Activated CD4-positive, CD25-positive, alpha-beta regulatory T cell (primary cell): Measurements from ENCODE around the gene TMEM214.

ENCODE experiments used
- DNase-seq, 4 experiments: peaks; one replicate each; lab custom pipeline; 2025; lab: John Stamatoyannopoulos, UW

TMEM214 gene

DNA sequence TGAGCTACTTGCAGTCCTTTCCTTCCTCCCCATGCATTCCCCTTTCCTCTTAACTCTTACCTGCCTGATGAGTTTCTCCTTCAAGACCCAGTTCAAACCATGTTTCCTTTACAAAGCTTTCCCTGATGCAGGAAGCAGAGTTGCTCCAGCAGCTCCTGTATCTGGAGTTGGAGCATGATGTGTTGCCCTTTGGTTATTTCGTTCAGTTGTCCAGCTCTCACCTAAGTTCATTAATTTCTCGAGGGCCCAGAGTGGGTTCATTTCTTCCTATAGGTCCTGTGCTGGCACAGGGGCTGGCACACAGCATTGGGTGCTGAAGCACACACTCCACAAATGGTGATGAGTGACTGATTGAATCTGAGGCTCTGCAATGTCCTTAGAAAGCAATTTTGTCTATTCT lies 23.0 kb upstream of the TMEM214 start:
- no peak for DNase-seq

DNA sequence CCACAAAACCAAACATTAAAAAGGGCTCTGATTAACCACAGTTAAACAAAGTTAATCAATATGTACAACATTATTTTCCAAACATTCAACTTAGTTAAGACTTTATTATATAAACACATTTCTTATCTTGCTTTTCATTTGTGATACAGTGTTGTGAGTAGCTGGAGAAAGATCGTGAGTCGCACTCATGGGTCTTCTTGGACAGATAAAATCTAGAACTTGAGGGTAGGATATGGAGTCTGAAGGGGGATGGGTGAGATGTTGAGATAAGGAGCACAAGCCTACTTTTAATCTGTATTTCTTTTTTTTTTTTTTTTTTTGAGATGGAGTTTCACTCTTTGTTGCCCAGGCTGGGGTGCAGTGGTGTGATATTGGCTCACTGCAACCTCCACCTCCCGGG lies 22.6 kb upstream of the TMEM214 start:
- no peak for DNase-seq

DNA sequence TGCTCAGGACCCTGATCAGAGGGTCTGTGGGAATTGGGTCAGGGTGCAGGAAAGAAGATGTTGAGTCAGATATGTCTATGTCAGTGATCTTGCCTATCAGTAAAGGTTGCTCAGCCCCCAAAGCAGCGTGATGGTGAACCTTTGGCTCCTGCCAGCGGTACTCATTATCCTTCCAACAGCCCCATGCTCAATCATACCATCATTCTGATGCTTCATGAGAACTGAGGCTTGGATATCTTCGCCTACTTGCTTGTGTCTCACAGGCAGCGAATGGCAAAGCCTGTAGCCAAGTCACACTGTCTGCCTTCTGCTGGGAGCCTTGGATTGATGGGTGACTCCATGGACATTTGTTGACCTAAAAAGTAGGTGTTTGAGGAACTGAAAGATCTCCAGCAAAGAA lies 19.0 kb upstream of the TMEM214 start:
- DNase-seq: no peak

DNA sequence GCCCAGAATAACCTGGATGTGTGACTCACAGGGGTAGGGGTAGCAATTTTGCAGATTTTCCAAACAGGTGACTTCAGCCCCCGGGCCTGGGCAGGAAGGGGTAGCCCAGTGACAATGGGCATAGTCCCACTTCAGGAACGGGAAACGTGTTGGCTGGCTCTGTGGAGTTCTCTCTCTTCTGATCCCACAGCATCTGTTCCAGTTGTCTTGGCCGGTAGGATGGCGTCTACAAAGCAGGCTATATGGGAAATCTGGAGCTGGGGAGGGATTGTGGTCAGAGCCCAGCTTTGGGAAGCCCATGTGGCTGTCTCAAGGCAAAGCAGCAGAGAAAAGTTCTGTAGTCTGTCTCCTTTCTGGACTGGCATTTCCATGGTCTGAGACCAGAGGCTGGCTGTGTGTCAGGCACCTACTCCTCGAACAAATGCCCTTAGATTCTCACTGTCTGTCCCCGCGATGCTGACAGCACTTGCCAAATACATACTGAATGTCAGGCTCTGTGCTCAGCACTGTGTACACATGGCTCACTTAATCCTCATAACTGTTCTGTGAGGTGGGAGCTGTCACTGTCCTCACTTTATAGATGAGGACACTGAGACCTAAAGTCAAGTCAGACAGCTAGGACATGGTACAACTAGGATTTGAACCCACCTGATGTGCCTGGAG lies 17.9 kb upstream of the TMEM214 start:
- DNase-seq: no peak

DNA sequence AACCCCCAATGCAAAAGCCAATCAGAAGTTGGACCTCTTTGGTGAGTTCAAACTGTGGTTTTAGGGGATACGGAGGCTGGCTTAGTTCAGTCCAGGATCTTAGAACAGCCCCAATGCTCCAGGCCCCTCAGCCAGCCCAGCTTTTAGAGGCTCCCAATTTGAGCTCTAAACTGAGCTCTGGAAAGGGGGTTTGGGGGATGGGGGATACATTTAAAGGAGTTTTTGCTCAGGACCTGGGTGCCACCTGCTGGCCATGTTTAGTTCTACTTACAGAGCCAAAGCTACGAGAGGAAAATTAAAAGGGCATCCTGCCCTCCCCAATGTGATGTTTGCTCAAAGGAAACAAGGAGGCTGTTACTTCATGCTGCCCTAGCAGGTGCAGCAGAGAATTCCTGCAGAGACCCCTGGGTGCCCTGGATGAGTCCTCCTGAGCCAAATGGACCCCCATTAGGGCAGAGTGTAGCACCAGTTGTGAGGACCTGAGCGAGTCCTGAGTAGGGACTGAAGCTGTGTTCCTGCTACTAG lies 15.9 kb upstream of the TMEM214 start:
- DNase-seq: peak in 2 of 4 experiments; percentile 8 to 15

DNA sequence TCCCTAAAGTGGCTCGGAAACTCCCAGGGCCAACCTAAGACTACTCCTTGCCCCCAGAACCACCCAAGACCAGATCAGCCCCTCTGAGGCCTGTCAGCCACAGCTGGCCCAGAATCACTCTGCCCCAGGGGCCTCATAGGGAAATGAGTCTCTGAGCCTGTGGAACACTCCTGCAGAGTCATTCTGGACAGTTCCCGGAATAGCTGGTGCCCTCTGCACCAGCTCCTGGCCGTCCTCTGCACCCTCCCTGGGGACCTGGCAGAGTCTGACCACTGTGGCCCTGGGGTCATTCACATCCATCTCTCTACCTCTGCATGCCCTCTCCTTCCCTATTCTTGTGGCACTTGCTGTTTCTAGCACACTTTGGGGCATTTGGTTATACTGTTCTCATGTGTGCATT lies 14.6 kb upstream of the TMEM214 start:
- DNase-seq: no peak

DNA sequence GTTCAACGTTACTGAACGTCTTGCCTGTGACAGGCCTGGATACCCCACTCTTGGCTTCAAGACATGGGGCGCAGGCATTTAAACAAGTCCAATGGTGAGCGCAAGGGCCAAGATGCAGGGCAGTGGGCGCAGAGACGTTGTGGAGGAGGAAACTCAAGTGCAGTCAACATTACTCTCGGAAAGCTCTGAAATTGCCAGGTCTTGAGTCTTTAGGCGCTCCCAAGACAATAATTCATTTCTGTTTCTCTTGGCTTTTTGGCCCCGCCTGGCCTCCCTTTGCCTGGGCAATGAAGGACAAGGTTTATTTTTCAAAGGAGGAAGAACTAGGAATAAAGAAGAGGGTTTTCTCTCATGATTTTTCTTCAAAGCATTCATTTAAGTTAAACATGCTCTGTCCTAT lies 13.3 kb upstream of the TMEM214 start:
- DNase-seq: no peak

DNA sequence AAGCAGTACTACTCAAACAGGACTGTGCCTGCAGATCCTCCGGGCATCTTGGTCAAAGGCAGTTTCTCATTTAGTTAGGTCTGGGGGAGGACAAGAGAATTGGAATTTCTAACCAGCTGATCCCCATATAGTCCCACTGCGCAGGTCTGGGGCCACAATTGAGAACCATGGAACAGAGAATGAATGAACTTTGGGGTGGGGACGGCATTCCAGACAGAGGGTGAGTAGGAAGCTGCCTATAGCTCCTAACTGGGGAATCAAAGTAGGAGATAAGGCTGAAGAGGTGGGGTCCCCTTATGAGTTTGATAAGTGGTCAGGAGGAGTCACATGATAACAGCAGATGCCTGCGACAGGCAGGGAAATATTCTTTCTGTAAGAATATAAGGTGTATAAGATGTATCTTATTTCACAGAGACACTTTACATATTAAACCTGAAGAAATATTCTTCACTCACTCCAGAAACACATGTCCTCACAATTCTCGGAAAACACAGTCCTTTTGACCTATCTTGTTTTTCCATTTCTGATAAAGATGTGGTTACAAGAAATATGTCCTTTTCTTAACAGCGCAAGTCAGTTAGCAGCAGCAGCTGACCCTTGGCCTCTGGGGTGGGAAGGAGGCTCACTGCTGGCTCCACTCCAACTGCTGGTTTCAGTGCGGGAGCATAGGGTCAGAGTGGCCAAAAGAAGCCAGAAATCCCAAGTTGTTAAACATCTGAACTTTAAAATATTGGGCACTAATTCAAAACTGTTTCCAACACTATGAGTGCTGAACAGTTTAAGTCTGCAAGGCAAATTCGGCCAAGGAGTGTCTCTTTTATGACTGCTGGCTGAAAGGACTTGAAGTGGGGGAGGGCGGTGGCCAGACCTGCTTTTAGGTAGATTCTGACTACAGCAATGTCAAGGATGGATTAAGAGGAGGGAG lies 12.6 kb upstream of the TMEM214 start:
- no peak for DNase-seq

DNA sequence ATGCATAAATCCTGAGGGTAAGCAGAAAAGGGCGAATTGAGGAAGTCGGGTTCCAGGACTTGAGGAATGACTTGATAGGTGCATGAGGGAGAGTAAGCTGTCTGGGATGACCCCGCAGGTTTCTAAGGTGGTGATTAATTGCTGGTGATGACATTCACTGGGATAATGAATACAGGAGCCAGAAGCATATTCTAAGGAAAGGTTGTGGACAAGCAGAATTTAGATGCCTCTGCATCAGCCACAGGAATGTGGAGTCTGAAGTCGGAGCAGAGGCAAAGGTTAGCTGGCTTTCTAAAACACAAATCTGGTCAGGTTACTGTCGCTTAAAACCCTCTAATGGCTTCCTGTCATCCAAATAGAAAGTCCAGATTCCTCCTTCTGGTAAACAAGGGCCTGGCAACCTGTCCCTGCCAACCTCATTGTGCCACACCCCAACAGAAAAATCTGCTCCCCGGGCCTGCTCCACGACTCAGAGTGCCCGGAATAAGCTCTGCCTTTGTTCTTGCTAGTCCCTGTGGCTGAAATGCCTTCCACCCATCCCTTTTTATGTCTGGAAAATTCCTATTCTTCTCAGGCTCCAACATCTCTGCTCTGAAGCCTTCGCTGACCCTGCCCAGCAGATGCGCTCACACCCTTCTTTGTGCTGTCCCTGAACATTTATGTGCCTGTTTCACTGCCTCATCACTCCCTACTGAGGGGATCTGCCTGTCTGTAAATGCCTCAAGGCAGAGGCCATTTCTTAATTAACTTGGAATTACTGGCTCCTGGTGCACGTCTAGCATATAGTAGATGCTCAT lies 11.3 kb upstream of the TMEM214 start:
- no peak for DNase-seq

DNA sequence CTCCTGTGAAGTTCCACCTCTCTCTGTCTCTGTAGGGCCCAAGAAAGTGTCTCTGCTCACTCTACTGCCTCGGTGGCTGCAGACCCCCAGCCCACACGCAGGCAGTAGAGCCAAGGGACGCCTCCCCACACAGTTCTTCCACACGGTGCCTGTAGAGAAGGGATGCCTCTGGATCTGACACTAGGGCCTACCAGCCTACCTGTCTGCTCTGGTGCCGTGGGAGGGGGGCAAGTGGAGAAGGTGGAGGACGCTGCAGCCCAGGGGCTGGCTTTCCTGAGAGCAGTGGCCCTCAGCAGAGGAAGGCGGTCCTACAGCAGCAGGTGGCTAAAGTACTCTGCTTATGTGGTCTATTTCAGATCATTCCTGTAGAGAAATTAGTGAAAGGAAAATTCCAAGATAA lies 9.0 kb upstream of the TMEM214 start:
- no peak for DNase-seq

DNA sequence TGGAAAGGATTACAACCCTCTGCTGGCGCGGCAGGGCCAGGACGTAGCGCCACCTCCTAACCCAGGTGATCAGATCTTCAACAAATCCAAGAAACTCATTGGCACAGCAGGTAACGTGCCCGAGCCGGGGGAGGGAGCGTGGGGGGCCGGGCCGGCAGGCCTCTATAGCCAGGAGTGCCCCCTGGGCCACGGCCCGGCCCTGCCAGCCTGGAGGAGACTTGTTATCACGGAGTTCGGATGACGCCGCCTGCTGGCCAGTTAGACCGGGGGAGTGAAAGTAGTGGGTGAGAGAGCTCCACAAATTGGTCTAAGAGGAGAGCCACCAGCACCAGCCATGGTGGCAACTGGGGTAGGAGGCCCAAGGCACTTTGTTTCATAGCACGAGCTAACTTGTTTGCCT lies 8.6 kb upstream of the TMEM214 start:
- no peak for DNase-seq

DNA sequence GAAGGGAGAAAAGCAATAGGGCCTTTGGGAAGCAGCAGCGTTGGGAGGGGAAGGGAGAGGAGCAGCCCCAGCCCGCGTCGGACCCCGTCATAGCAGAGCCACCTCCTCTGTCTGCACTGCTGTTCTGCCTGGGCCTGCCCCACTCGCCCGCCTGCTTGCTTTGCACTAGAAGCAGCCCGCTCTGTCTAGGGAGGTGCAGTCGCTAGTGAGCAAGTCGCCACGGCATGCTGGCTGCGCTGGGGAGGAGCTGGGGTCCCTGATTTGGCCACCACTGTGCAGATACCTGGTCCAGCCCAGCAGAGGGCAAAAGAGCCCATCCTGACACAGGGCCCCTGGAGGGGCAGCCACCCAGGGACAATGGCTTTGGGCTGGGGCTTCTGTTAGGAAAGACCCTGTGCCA lies 8.0 kb upstream of the TMEM214 start:
- no peak for DNase-seq

DNA sequence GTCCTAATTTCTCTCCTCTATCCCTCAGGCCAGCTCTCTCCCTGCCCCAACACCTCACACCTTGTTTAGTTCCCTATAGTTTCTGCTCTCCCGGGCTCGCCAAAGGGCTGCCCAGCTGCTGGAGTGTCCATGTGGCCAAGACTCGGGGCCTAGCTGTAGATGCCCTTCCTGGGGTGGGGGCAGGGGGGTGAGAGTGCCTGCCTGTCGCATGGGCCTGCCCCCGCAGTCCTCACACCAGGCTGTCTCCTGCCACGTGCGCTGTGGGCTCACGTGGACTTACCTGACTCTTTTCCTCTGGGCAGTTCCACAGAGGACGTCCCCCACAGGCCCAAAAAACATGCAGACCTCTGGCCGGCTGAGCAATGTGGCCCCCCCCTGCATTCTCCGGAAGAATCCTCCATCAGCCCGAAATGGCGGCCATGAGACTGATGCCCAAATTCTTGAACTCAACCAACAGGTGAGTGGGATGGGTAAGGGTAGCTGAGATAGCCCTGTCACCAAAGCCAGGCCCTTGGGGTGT lies 7.4 kb upstream of the TMEM214 start:
- no peak for DNase-seq

DNA sequence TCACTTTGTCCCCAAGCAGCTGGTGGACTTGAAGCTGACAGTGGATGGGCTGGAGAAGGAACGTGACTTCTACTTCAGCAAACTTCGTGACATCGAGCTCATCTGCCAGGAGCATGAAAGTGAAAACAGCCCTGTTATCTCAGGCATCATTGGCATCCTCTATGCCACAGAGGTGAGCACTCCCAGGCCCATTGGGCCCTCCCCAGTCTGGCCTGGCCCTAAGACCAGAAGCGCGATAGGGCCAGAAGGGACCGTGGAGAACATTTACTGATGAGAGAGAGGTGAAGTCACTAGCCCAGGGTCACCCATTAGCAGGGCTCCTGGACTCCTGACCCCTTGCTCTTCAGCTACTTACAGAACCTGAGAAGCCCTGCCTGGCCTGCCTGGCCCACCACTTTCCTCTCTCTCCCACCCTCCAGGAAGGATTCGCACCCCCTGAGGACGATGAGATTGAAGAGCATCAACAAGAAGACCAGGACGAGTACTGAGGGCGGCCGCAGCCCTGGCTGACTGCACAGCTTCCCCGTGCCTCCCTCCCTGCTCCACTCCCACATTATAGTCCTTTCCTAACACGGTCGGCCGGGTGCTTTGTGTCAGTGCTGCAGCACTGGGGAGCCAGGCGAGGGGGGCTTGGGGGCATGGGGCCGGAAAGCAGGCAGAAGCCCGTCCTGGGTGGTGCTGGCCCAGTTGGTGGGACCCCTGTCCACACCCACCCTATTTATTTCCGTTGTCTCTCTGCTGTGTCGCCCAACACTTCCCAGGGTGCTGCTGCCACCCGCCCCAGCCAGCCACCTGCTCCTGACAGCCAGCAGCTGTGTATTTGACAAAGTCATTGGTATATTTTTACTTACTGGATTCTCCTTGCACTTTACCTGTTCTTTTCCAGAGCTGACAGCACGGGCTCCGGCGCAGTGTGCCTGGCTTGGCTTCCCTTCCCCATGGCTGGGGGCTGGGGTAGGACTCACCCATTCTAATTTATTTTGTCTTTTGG lies 6.6 kb upstream of the TMEM214 start:
- DNase-seq: no peak

DNA sequence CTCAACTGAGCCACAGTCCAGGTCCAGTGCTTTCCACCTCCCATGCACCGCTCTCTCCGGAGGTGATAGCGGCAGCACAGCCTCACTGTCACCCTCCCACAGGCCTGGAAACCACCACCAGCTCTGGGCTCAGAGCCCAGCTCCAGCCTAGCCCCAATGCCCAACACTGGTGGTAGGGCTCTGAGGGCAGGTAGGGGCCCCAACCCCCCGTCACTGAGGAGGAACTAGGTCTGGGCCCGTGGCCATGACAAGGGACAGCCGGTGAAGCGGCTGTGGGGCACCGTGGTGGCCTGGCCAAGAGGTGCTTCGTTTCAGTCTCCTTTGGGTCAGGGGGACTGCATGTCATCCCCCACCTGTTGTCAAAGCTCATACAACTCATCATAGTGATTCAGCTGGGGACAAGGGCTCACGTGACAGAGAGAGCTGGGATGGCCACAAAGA lies 5.5 kb upstream of the TMEM214 start:
- DNase-seq: no peak

DNA sequence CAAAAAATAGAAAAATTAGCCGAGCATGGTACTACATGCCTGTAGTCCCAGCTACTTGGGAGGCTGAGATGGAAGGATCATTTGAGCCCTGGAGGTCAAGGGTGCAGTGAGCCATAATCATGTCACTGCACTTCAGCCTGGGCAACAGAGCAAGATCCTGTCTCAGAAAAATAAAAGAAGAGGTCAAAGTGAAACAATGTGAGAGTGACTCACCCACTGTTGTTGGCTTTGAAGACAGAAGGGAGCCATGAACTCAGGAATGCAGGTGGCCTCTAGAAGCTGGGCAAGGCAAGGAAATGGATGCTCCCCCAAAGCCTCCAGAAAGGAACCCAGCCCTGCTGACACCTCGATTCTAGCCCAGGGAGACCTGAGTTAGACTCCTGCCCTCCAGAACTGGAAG lies 3.7 kb upstream of the TMEM214 start:
- DNase-seq: no peak

DNA sequence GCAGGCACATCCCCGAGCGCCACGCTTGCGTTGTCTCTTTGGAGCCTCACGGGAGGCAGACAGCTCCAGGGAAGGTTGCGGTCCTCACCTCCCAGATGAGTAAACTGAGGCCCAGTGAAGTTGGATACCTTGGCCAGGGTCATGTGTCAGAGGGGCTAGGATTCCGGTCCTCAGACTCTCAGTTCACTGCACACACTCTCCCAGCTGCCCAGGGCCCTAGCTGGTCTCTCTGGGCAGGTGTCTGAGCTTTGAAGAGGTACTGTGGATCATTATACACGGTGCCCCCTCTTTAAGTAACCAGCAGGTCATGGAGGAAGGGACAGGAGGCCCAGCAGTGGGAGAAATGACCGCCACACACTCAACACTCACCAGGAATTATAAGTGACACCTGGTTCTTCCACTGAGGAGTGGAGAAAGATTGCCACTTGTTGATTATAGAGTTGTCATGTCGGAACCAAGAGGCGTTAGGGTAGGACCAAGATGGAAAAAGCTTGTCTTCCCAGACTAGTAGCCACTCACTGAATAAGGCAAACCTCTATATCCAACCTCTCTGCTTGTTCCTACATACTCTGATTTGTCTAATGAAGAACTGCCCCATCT lies 588 bp downstream of the TMEM214 start:
- DNase-seq: no peak

DNA sequence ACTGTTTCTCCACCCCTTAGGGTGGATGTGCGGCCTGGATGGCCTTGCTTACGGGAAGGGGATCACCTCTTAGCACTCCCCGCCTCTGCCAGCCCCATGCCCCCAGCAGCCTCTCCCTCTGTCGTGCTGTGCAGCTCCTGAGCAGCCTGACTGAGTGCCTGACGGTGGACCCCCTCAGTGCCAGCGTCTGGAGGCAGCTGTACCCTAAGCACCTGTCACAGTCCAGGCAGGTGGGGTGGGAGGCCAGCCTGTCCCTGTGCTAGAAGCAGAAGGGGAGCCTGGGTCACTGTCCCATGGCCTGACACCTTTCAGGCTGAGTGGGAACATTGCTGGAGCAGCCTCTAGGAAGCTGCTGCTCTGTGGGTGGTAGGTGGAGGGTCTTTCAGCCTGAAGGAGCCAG lies 5.2 kb downstream of the TMEM214 start:
- no peak for DNase-seq

DNA sequence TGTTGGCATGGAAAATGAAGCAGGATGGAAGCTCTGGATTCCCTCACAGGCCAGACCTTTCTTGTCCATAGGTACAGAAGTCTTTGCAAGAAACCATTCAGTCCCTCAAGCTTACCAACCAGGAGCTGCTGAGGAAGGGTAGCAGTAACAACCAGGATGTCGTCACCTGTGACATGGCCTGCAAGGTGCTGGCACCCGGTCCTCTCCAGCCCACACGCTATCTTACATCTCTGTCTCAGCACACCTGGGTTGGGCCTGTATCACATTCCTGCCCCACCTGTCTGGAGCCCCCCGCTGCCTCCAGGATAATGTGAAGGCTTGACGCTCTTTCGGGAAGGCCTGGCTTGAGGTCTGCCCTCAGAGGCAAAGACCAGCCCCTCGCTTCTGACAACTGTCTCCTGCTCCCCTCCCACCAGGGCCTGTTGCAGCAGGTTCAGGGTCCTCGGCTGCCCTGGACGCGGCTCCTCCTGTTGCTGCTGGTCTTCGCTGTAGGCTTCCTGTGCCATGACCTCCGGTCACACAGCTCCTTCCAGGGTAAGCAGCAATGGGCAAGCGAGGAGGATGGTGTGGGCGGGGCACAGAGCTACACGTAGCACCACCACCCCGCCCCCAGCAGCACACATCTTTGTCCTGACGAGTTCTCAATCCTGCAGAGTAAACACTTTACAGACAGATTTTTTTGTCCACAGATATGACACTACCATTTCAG lies 6.0 kb downstream of the TMEM214 start:
- no peak for DNase-seq

DNA sequence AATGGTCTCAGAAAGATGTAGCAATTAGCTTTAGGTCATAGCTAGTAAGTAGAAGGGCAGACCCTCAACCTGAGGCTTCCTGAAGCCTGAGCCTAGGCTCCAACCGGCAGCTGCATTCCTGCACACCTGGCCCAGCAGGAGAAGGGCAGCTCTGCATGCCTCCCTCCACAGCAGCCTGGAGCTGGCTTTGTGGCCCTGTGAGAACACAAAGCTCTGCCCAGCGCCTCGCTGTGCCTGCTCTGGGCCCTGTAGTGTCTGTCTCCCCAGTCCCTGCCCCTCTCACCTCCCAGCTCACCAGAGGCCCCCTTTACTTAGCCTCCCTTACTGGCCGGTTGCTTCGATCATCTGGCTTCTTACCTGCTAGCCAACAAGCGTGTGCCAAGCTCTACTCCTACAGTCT lies 6.7 kb downstream of the TMEM214 start:
- no peak for DNase-seq
